Femur (tissue), 1 donor: ENCODE measurements around the gene HJURP.

Experiments used
- DNase-seq: peaks from one replicate; pipeline ENCODE4 v3.0.0-alpha.2; 2017

Gene HJURP

GRCh38 chr2:233829193-233830110, 24.9 kb downstream of the HJURP start:
- DNase-seq, result no peak

GRCh38 chr2:233828546-233829192, 25.7 kb downstream of the HJURP start:
- DNase-seq, result no peak

GRCh38 chr2:233824373-233824772, 30.0 kb downstream of the HJURP start:
- DNase-seq, result no peak

GRCh38 chr2:233823731-233824121, 30.6 kb downstream of the HJURP start:
- DNase-seq, result peak; percentile 10

GRCh38 chr2:233822781-233823730, 31.3 kb downstream of the HJURP start:
- peak; percentile 8 for DNase-seq

GRCh38 chr2:233822101-233822771, 32.1 kb downstream of the HJURP start:
- peak; percentile 4 for DNase-seq

- DNase-seq, result peak; percentile 5
Observed at GRCh38 chr2:233821709-233822100, 32.6 kb downstream of the HJURP start.

- peak; percentile 2 for DNase-seq
Observed at GRCh38 chr2:233821196-233821595, 33.1 kb downstream of the HJURP start.

- peak; percentile 3 for DNase-seq
Observed at GRCh38 chr2:233820774-233821105, 33.6 kb downstream of the HJURP start.

GRCh38 chr2:233819884-233820773, 34.2 kb downstream of the HJURP start:
- no peak for DNase-seq

- no peak for DNase-seq
Observed at GRCh38 chr2:233818639-233819621, 35.4 kb downstream of the HJURP start.

GRCh38 chr2:233817995-233818638, 36.2 kb downstream of the HJURP start:
- no peak for DNase-seq

- DNase-seq, result no peak
Observed at GRCh38 chr2:233817361-233817911, 36.9 kb downstream of the HJURP start.

- no peak for DNase-seq
Observed at GRCh38 chr2:233816771-233817170, 37.6 kb downstream of the HJURP start.

- DNase-seq, result no peak
Observed at GRCh38 chr2:233816334-233816733, 38.0 kb downstream of the HJURP start.

GRCh38 chr2:233815861-233816260, 38.5 kb downstream of the HJURP start:
- DNase-seq, result no peak

- DNase-seq, result no peak
Observed at GRCh38 chr2:233814056-233814835, 40.1 kb downstream of the HJURP start.

GRCh38 chr2:233813236-233814055, 40.9 kb downstream of the HJURP start:
- no peak for DNase-seq
